Spleen (tissue), 11 donors: Measurements from ENCODE around the gene POLR2J. TPM values are rescaled to one million over a fixed set of nuclear protein-coding genes. Genes with fewer than 3 reads are reported as not detected.
A peak's percentile ranks its signal among the peaks of the same experiment; 100 is the strongest.

Experiments used
- DNase-seq: peaks from one replicate; pipeline ENCODE4 v3.0.0-alpha.2; 2020
- H3K27ac ChIP-seq, 8 donors: fragments of 200-600 bp; sonication (generic) in 7 of 8; 1 replicate in 4 of 8; 2 replicates in 4 of 8; pipeline versions ENCODE4 v1.5.0 to v1.8.0; 2016 to 2021; ENCODE audit warnings: inconsistent platforms in 4 of 8, mild to moderate bottlenecking in 4 of 8, moderate library complexity in 1 of 8
- H3K27me3 ChIP-seq, 7 donors: fragments of 200-600 bp; sonication (generic) in 6 of 7; replicated peaks in 1 of 7; 1 replicate in 4 of 7; 2 replicates in 3 of 7; pipeline versions ENCODE4 v1.5.0 to v1.8.0; 2016 to 2021; ENCODE audit warnings: inconsistent platforms in 3 of 7, mild to moderate bottlenecking in 1 of 7
- H3K36me3 ChIP-seq, 6 donors: fragments of 200-600 bp; sonication (generic) in 5 of 6; 1 replicate in 4 of 6; 2 replicates in 2 of 6; pipeline versions ENCODE4 v1.5.0 to v1.8.0; 2016 to 2021; ENCODE audit warnings: inconsistent platforms in 2 of 6
- H3K4me1 ChIP-seq, 6 donors: fragments of 200-600 bp; sonication (generic) in 5 of 6; 1 replicate in 3 of 6; 2 replicates in 3 of 6; pipeline versions ENCODE4 v1.5.0 to v1.8.0; 2016 to 2021; ENCODE audit warnings: inconsistent platforms in 3 of 6
- H3K4me3 ChIP-seq, 8 donors: fragments of 200-600 bp; sonication (generic) in 7 of 8; 1 replicate in 4 of 8; 2 replicates in 4 of 8; pipeline versions ENCODE4 v1.5.0 to v1.8.0; 2016 to 2021; ENCODE audit warnings: inconsistent platforms in 4 of 8, mild to moderate bottlenecking in 4 of 8, moderate library complexity in 2 of 8
- H3K9me3 ChIP-seq, 8 donors: fragments of 200-600 bp; sonication (generic) in 7 of 8; 1 replicate in 4 of 8; 2 replicates in 4 of 8; pipeline versions ENCODE4 v1.5.0 to v1.8.0; 2016 to 2021; ENCODE audit warnings: inconsistent platforms in 4 of 8
- CTCF ChIP-seq, 11 experiments: fragments of 200-600 bp in 7 of 11; fragments of 450-650 bp in 4 of 11; sonication (generic) in 4 of 11; IDR thresholded peaks in 8 of 11; conservative IDR thresholded peaks in 3 of 11; 1 replicate in 7 of 11; 2 replicates in 4 of 11; pipeline versions ENCODE4 v1.4.0 to v1.8.0; 2016 to 2021; ENCODE audit warnings: antibody characterized with exemption in 11 of 11, inconsistent platforms in 4 of 11, mild to moderate bottlenecking in 1 of 11
- POLR2A ChIP-seq, 3 donors: fragments of 450-650 bp; IDR thresholded peaks; one replicate each; pipeline ENCODE4 v1.5.1; 2017; ENCODE audit warnings: antibody characterized with exemption in 3 of 3, mild to moderate bottlenecking in 1 of 3
- POLR2AphosphoS5 ChIP-seq, 3 donors: sonication (generic); formaldehyde crosslinking; IDR thresholded peaks; one replicate each; pipeline ENCODE4 v1.5.1; 2017; ENCODE audit warnings: antibody characterized with exemption in 3 of 3
- WGBS, 5 donors: extraction: QIAGEN DNeasy Blood & Tissue Kit in 3 of 5; methylation state at CpG; one replicate each; pipeline versions ENCODE4 v1.1.5 to v1.1.7; 2013 to 2018; 5-methylcytosine and 5-hydroxymethylcytosine counted together
- intact Hi-C: fragments of 100-400 bp; cut with DNase I; formaldehyde crosslinking; loops from one replicate; pipeline ENCODE4 v1.15.0; 2023; ENCODE audit warnings: low total_unique reads
- polyA plus RNA-seq, 3 donors: library from polyadenylated mRNA; stranded (reverse); fragments of 200-250 nt; gene quantifications; one replicate each; pipeline ENCODE4 v1.2.1, GENCODE V29; 2013
- total RNA-seq, 7 donors: library from RNA; depleted of rRNA in 3 of 7; stranded (reverse); fragments of >200 nt in 3 of 7; fragmentation: NEBNext Ultra II Directional in 4 of 7; extraction: Animal tissue kit (Norgen Biotek cat#: 25700) in 4 of 7; gene quantifications; one replicate each; pipeline versions ENCODE4 v1.1.0 to v1.2.1, GENCODE V29; 2016 to 2021
- donor health status: healthy with polysubstance abuse.
- donor health status: DM: no; HTN: no; CAD: no; lungs with moderate emphysema.
- donor health status: DM: no; HTN: no; CAD: no.
- donor health status: Bipolar disorder and iron deficiency.
- donor health status: healthy.
- donor health status: DM: no; HTN: no; CAD: no.
- donor health status: DM: yes; HTN: yes; CAD: no.

Gene POLR2J
- total and polyA plus RNA-seq, 10 donors: 8.4 to 98.8 (median 32.2) TPM

DNA sequence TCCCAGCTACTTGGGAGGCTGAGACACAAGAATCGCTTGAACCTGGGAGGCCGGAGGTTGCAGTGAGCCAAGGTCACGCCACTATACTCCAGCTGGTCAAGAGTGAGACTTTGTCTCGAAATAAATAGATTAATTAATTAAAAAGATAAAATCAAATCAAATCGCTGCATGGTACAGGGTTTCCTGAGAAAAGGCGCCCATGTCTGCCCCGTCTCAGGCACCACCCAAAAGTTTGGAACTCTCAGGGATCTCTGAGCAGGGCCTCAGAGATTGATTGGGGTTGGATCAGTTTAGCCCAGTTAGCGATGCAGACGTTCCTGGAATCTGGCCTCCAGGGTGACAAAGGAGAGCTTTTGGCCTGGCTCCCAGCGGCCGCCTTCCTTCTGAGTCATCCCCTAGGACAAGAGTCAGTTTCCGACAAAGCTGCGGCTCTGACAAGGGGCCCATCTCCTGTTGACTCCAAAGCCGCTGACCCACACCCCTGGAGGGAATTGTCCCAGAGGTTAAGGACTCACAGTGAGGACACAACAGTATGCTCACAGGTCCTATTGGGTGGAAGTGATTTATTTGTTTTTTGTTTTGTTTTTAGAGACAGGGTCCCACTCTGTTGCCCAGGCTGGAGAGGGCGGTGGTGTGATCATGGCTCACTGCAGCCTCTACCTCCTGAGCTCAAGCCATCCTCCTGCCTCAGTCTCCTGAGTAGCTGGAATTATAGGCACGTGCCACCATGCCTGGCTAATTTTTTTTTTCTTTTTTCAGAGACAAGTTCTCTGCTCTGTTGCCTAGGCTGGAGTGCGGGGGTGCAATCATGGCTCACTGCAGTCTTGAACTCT is 38.5 kb downstream of the POLR2J start:
- peak overlapping the region in 6 of 8 donors; percentile 51 to 89 (median 68) for H3K27ac ChIP-seq
- no peak for DNase-seq

DNA sequence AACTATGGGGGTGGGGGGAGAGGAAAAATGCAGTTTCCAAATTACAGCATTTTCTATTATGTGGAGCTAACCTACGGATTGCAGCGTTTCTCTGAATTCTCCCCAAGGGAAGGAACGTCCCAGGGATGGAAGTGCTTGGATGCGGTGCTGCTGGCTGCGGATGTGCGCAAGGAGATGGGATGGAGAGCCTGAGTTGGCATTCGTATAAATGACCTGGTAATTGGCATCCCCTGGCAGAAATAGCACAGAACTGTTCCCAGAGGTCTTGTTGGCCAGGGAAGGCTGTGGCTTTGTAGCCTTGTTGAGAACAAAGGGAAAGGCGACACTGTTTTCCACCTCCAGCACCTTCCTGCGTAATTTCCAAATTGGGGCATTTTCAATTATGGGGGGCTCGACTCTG is 42.6 kb downstream of the POLR2J start:
- Histone ChIP-seq H3K27me3 (no peaks in the 10 kb centered on the region), H3K27ac (peak overlapping the region in 3 of 8 donors; percentile 42 to 99 (median 98)), H3K9me3 (no peaks in the 10 kb centered on the region), H3K36me3 (peaks cover 0 to 55% (median 38%) of the 10 kb centered on the region in 6 donors), H3K4me1 (peaks cover 30 to 96% (median 67%) of the 10 kb centered on the region in 6 donors), H3K4me3 (peak overlapping the region in 1 of 8 donors; percentile 31)
- 90 to 95% (median 95%) methylated on average over 10 of the region's 10 CpGs for WGBS, 5 donors
- TF ChIP-seq POLR2A (IDR thresholded peaks at IDR 0.05) (no peak), CTCF (IDR thresholded peaks at IDR 0.05 in 8 of 11, conservative IDR thresholded peaks at IDR 0.05 in 3 of 11) (no peak), POLR2AphosphoS5 (IDR thresholded peaks at IDR 0.05) (no peak)
- intact Hi-C loops: no loop called here
- DNase-seq: no peak

More for the DNA sequence above, 38.5 kb downstream of the POLR2J start:
- peaks cover under 1 to 100% (median 60%) of the 10 kb centered on the region in 6 donors for H3K4me1 ChIP-seq
- peak in 2 of 3 donors; percentile 59 to 60 for TF ChIP-seq POLR2AphosphoS5 (IDR thresholded peaks at IDR 0.05)
- TF ChIP-seq CTCF (IDR thresholded peaks at IDR 0.05 in 8 of 11, conservative IDR thresholded peaks at IDR 0.05 in 3 of 11): no peak
- TF ChIP-seq POLR2A (IDR thresholded peaks at IDR 0.05): no peak
- H3K9me3 ChIP-seq: no peaks in the 10 kb centered on the region
- intact Hi-C loops: no loop called here
- H3K27me3 ChIP-seq: no peaks in the 10 kb centered on the region
- WGBS, 5 donors: 73 to 86% (median 83%) methylated on average over 17 of the region's 17 CpGs
- H3K36me3 ChIP-seq: peaks cover 0 to 92% (median 38%) of the 10 kb centered on the region in 6 donors
- H3K4me3 ChIP-seq: no peak overlapping the region

GRCh38 chr7:102434039-102434486 is 44.7 kb downstream of the POLR2J start:
- Histone ChIP-seq H3K9me3 (no peaks in the 10 kb centered on the region), H3K27me3 (no peaks in the 10 kb centered on the region), H3K4me1 (peaks cover 27 to 96% (median 64%) of the 10 kb centered on the region in 6 donors), H3K27ac (peak overlapping the region; percentile 82 to 99 (median 98)), H3K4me3 (peak overlapping the region; percentile 87 to 98 (median 94)), H3K36me3 (peaks cover 0 to 35% (median 24%) of the 10 kb centered on the region in 6 donors)
- TF ChIP-seq POLR2A (IDR thresholded peaks at IDR 0.05) (no peak), CTCF (IDR thresholded peaks at IDR 0.05 in 8 of 11, conservative IDR thresholded peaks at IDR 0.05 in 3 of 11) (no peak)
- DNase-seq: peak; percentile 89
- WGBS, 5 donors: 10 to 23% (median 17%) methylated on average over 9 of the region's 9 CpGs
- intact Hi-C loops: no loop called here
